ENCODE measurements around the gene USP3.

GRCh38 chr15:63597038-63597790 lies 92.8 kb downstream of the USP3 start, which contains the start of gene FBXL22:
- no peak for TF ChIP-seq TAF1 (IDR thresholded peaks at IDR 0.05; ENCODE audit: borderline replicate concordance, insufficient read depth, low read length)
- TF ChIP-seq POLR2AphosphoS5 (IDR thresholded peaks at IDR 0.05; ENCODE audit: low read depth, low read length) = 0 out of 2 replicates have a peak, but pooled peaks have one; percentile 9
- TF ChIP-seq SIN3A (IDR thresholded peaks at IDR 0.05; ENCODE audit: borderline replicate concordance, insufficient read depth, low read length) = no peak
- no peak for TF ChIP-seq REST (IDR thresholded peaks at IDR 0.05; ENCODE audit: insufficient read depth in 1 of 2, low read depth in 2 of 2, low read length in 2 of 2)

All from PFSK-1 (cell line).